HG03442 (cell line): ENCODE measurements around the gene INS.

ENCODE experiments used
- ATAC-seq: cut with Tn5 transposase; IDR thresholded peaks from one replicate; pipeline ENCODE4 v1.9.1; 2021; ENCODE audit warnings: mild to moderate bottlenecking, moderate library complexity; ENCODE audit not compliant: unreplicated experiment

The INS gene

GRCh38 chr11:2167141-2168045 is 6.4 kb upstream of the INS start:
- no peak for ATAC-seq

- ATAC-seq = no peak
Measured at GRCh38 chr11:2166091-2166851, 5.3 kb upstream of the INS start.

- ATAC-seq = no peak
Measured at GRCh38 chr11:2165571-2165970, 4.6 kb upstream of the INS start.

GRCh38 chr11:2164861-2165555 is 4.0 kb upstream of the INS start:
- no peak for ATAC-seq

GRCh38 chr11:2164081-2164480 is 3.1 kb upstream of the INS start:
- no peak for ATAC-seq

GRCh38 chr11:2163428-2163978 is 2.5 kb upstream of the INS start:
- no peak for ATAC-seq

- ATAC-seq = no peak
Measured at GRCh38 chr11:2159536-2160413, 1.2 kb downstream of the INS start.

- ATAC-seq = no peak
Measured at GRCh38 chr11:2158966-2159365, 2.0 kb downstream of the INS start.

GRCh38 chr11:2158296-2158737 is 2.7 kb downstream of the INS start:
- ATAC-seq = no peak

- ATAC-seq = no peak
Measured at GRCh38 chr11:2157294-2158040, 3.5 kb downstream of the INS start.

GRCh38 chr11:2156416-2157182 is 4.4 kb downstream of the INS start:
- ATAC-seq = no peak

- no peak for ATAC-seq
Measured at GRCh38 chr11:2155511-2155910, 5.5 kb downstream of the INS start.

GRCh38 chr11:2154889-2155288 is 6.1 kb downstream of the INS start:
- ATAC-seq = no peak

- ATAC-seq = no peak
Measured at GRCh38 chr11:2154195-2154585, 6.8 kb downstream of the INS start.

GRCh38 chr11:2153581-2154194 is 7.3 kb downstream of the INS start:
- ATAC-seq = no peak

GRCh38 chr11:2151500-2152257 is 9.3 kb downstream of the INS start:
- ATAC-seq = no peak
